Measurements from ENCODE around the gene AFF3.

DNA sequence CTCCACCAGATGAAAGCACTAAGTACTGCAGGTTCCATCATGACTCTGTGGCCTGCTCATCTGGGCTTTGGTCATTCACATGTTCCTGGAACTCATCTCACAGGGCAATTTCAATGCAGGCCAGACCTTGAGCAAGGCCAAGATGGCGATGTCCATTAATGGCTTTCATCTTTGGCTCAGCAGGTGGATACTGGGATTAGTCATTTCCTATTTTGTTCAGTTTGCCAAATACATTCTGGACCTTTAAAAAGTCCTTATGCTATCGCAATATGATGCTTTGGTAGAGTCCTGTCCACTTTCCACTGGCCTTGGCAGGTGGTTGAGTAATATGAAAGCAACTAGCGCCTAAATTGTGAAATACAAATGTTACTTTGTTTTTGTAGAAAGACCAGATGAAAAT, 482.5 kb downstream of the AFF3 start:
- TF ChIP-seq, protein P1, sequence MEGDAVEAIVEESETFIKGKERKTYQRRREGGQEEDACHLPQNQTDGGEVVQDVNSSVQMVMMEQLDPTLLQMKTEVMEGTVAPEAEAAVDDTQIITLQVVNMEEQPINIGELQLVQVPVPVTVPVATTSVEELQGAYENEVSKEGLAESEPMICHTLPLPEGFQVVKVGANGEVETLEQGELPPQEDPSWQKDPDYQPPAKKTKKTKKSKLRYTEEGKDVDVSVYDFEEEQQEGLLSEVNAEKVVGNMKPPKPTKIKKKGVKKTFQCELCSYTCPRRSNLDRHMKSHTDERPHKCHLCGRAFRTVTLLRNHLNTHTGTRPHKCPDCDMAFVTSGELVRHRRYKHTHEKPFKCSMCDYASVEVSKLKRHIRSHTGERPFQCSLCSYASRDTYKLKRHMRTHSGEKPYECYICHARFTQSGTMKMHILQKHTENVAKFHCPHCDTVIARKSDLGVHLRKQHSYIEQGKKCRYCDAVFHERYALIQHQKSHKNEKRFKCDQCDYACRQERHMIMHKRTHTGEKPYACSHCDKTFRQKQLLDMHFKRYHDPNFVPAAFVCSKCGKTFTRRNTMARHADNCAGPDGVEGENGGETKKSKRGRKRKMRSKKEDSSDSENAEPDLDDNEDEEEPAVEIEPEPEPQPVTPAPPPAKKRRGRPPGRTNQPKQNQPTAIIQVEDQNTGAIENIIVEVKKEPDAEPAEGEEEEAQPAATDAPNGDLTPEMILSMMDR (IDR thresholded peaks at IDR 0.05; ENCODE audit: extremely low read depth in 1 of 2, insufficient read depth in 1 of 2, low read depth in 1 of 2, low read length in 2 of 2), result no peak
- TF ChIP-seq MAX (IDR thresholded peaks at IDR 0.05; ENCODE audit: insufficient read depth, insufficient read length) (no peak), POLR2A (IDR thresholded peaks at IDR 0.05; ENCODE audit: low read depth, low read length) (no peak), POLR2AphosphoS5 (IDR thresholded peaks at IDR 0.05; ENCODE audit: insufficient read depth, low read depth, low read length) (no peak), MYC (IDR thresholded peaks at IDR 0.05; ENCODE audit: low read depth, low read length) (no peak)
